Neural crest cell (in vitro differentiated cells): ENCODE measurements around the gene EDARADD. TPM values are rescaled to one million over a fixed set of nuclear protein-coding genes. Genes with fewer than 3 reads are reported as not detected.
"Not testable (repeated sequence)": the region's sequence is repeated elsewhere in the genome, so short reads cannot be mapped to it uniquely, and the experiment has no call there.

Experiments
- DNase-seq: peaks from one replicate; pipeline ENCODE4 v3.0.0; 2021; ENCODE audit warnings: low read depth, mixed read lengths, low spot score
- H3K27ac Mint-ChIP-seq: one replicate; pipeline ENCODE4 v1.8.0; 2021; ENCODE audit warnings: mild to moderate bottlenecking, mixed read lengths; ENCODE audit not compliant: unreplicated experiment
- H3K27me3 Mint-ChIP-seq: 2 replicates; pipeline ENCODE4 v1.8.0; 2021; ENCODE audit warnings: low read depth, mild to moderate bottlenecking, mixed read lengths
- H3K36me3 Mint-ChIP-seq: 2 replicates; pipeline ENCODE4 v1.8.0; 2021; ENCODE audit warnings: low read depth, mild to moderate bottlenecking, mixed read lengths
- H3K4me1 Mint-ChIP-seq: 2 replicates; pipeline ENCODE4 v1.8.0; 2021; ENCODE audit warnings: mixed read lengths
- H3K4me3 Mint-ChIP-seq: one replicate; pipeline ENCODE4 v1.8.0; 2021; ENCODE audit warnings: mild to moderate bottlenecking, mixed read lengths
- H3K9me3 Mint-ChIP-seq: 2 replicates; pipeline ENCODE4 v1.8.0; 2021; ENCODE audit warnings: mixed read lengths
- total RNA-seq: library from RNA; stranded (reverse); gene quantifications from 2 replicates; pipeline ENCODE4 v1.2.1, GENCODE V29; 2021
- TF ChIP-seq, protein P1 (sequence below): fragments of 200-600 bp; sonication (generic); conservative IDR thresholded peaks from 2 replicates; pipeline ENCODE4 v1.5.0; 2021; ENCODE audit warnings: antibody characterized with exemption, mild to moderate bottlenecking

Gene EDARADD
- total RNA-seq, 1 donor from 2014 or later: 3.0 TPM

DNA sequence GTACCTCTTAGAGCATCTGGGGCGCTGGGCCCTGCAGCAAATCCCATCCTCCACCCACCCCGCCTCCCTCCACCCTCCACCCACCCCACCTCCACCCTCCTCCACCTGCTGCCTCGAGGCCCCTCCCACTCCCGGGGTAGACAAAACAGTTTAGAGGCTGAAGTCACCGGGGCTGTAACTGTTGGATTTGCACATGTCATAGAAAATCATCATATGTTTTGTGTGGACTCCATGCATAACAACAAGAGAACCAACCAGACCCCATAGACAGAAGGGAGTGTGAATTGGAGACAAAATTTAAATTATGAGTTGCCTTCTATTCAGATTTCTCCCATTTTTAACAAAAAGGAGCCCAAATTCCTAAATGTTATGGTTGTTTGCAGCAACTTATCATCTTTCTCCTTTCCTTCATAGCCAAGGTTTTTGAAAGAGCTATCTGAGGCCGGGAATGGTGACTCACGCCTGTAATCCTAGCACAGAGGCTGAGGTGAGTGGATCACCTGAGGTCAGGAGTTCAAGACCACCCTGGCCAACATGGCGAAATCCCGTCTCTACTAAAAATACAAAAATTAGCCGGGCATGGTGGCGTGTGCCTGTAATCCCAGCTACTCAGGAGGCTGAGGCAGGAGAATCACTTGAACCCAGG lies 101.5 kb downstream of the EDARADD start:
- TF ChIP-seq, protein P1, sequence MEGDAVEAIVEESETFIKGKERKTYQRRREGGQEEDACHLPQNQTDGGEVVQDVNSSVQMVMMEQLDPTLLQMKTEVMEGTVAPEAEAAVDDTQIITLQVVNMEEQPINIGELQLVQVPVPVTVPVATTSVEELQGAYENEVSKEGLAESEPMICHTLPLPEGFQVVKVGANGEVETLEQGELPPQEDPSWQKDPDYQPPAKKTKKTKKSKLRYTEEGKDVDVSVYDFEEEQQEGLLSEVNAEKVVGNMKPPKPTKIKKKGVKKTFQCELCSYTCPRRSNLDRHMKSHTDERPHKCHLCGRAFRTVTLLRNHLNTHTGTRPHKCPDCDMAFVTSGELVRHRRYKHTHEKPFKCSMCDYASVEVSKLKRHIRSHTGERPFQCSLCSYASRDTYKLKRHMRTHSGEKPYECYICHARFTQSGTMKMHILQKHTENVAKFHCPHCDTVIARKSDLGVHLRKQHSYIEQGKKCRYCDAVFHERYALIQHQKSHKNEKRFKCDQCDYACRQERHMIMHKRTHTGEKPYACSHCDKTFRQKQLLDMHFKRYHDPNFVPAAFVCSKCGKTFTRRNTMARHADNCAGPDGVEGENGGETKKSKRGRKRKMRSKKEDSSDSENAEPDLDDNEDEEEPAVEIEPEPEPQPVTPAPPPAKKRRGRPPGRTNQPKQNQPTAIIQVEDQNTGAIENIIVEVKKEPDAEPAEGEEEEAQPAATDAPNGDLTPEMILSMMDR: no peak

DNA sequence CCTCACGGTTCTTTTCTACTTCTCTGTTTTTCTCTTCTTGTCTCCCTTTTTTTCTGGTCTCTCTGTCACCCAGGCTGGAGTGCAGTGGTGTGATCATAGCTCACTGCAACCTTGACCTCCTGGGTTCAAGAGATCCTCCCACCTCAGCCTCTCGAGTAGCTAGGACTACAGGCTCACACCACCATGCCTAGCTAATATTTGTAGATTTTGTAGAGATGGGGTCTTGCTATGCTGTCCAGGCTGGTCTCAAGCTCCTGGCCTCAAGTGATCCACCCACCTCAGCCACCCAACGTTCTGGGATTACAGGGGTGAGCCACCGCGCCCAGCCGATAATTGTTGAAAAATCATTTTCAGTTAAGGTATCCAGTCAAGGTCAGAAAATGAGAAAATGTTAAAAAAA lies 103.8 kb downstream of the EDARADD start:
- Mint-ChIP-seq H3K27ac (no peak overlapping the region), H3K4me1 (peaks cover 5% of the 10 kb centered on the region), H3K9me3 (no peaks in the 10 kb centered on the region), H3K4me3 (no peak overlapping the region), H3K27me3 (no peaks in the 10 kb centered on the region), H3K36me3 (no peaks in the 10 kb centered on the region)
- no peak for DNase-seq
- TF ChIP-seq, protein P1: no peak

More for the DNA sequence above, 101.5 kb downstream of the EDARADD start:
- Mint-ChIP-seq H3K36me3 (no peaks in the 10 kb centered on the region), H3K27me3 (no peaks in the 10 kb centered on the region), H3K27ac (no peak overlapping the region), H3K4me1 (no peaks in the 10 kb centered on the region), H3K4me3 (no peak overlapping the region), H3K9me3 (no peaks in the 10 kb centered on the region)
- DNase-seq: no peak

GRCh38 chr1:236501093-236501492 lies 107.0 kb downstream of the EDARADD start:
- Mint-ChIP-seq H3K9me3 (no peaks in the 10 kb centered on the region), H3K27ac (no peak overlapping the region), H3K27me3 (no peaks in the 10 kb centered on the region), H3K4me1 (peaks cover 11% of the 10 kb centered on the region), H3K36me3 (no peaks in the 10 kb centered on the region), H3K4me3 (no peak overlapping the region)
- DNase-seq: no peak
- TF ChIP-seq, protein P1: no peak

DNA sequence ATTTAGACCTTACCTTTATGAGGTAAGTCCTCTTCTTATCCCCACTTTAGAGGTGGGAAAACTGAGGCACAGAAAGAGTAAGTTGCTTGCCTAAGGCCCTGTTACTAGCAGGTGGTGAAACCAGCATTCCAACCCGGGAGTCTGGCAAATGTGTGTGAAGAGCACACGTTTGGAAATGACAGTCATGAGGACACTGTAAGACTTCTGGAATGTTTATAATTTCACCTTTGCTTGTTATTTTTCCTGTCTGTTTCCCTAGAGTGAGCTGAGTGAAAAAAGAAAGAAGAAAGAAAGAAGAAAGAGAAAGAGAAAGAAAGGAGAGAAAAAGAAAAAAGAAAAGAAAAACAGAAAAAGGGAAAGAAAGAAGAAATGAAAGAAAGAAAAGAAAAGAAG lies 108.5 kb downstream of the EDARADD start:
- H3K27ac Mint-ChIP-seq: no peak overlapping the region
- DNase-seq: no peak
- H3K36me3 Mint-ChIP-seq: no peaks in the 10 kb centered on the region
- no peaks in the 10 kb centered on the region for H3K27me3 Mint-ChIP-seq
- H3K4me3 Mint-ChIP-seq: peak overlapping the region; percentile 81
- no peaks in the 10 kb centered on the region for H3K9me3 Mint-ChIP-seq
- H3K4me1 Mint-ChIP-seq: peaks cover 11% of the 10 kb centered on the region
- TF ChIP-seq, protein P1: no peak

DNA sequence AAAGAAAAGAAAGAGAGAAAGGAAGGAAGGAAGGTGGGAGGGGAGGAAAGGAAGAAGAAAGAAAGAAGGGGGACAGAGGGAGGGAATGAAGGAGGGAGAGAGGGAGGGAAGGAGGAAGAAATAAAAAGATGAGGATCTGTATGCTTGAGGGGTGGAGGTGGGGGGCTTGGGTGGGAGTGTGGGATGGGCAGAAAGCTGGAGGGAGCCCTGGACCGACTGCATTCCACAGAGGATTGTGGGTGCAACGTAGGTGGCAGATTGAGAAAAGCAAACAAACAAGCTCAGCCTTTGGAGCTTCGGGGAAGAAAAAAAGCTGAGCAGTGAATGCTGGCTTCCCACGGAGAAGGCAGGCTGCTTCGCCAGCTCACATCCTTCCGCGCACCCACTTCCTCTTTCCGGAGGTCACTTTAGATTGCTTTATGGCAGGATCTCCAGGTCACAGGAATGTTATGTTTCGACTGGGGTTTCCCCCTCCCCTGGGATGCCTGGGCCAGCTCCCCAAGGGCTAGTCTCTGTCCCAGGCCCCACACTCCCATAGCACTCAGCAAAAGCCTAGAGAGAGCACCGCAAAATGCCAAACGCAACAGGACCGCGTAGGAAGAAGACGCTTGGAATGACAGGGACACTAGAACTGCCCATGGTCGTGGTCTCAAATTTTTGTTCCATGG lies 109.0 kb downstream of the EDARADD start:
- H3K9me3 Mint-ChIP-seq: no peaks in the 10 kb centered on the region
- H3K27me3 Mint-ChIP-seq: no peaks in the 10 kb centered on the region
- peak overlapping the region; percentile 95 for H3K27ac Mint-ChIP-seq
- peak overlapping the region; percentile 81 for H3K4me3 Mint-ChIP-seq
- DNase-seq: peak; percentile 8
- TF ChIP-seq, protein P1: no peak
- H3K36me3 Mint-ChIP-seq: no peaks in the 10 kb centered on the region
- peaks cover 11% of the 10 kb centered on the region for H3K4me1 Mint-ChIP-seq

GRCh38 chr1:236504338-236504737 lies 110.3 kb downstream of the EDARADD start:
- not testable (repeated sequence) for DNase-seq, H3K36me3 Mint-ChIP-seq, H3K27ac Mint-ChIP-seq, H3K27me3 Mint-ChIP-seq, H3K9me3 Mint-ChIP-seq, H3K4me3 Mint-ChIP-seq
- H3K4me1 Mint-ChIP-seq: peaks cover 11% of the 10 kb centered on the region
